ENCODE data around the gene LYPD3. TPM values are rescaled to one million over a fixed set of nuclear protein-coding genes. Genes with fewer than 3 reads are reported as not detected.

Gene LYPD3
- polyA plus RNA-seq, 4 donors, result 1.4 to 3.4 (median 1.9) TPM

GRCh38 chr19:43488179-43488578 is 22.8 kb upstream of the LYPD3 start:
- DNase-seq (ENCODE audit: low read depth in 4 of 4, low spot score in 2 of 4), result no peak

- DNase-seq (ENCODE audit: low read depth in 4 of 4, low spot score in 2 of 4), result no peak
Measured at GRCh38 chr19:43486412-43486811, 21.0 kb upstream of the LYPD3 start.

DNA sequence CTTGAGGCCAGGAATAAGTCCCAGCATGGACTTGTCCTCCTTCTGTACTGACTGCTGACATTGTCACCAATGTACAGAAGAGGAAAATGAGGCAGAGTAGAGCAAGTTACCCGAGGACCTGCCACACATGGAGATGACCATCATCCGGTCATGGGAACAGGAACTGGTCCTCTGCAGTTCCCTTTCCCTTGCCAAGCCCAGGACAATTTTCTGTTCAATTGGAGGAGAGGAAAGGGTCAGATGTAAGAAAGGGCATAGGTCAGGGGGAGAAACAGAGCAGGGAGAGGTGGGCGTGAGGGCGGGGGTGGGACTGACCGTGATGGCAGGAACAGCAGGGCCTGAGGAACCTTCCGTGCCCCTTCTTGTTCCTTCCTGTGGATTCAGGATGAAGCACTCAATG is 20.5 kb upstream of the LYPD3 start:
- DNase-seq (ENCODE audit: low read depth in 4 of 4, low spot score in 2 of 4), result no peak

DNA sequence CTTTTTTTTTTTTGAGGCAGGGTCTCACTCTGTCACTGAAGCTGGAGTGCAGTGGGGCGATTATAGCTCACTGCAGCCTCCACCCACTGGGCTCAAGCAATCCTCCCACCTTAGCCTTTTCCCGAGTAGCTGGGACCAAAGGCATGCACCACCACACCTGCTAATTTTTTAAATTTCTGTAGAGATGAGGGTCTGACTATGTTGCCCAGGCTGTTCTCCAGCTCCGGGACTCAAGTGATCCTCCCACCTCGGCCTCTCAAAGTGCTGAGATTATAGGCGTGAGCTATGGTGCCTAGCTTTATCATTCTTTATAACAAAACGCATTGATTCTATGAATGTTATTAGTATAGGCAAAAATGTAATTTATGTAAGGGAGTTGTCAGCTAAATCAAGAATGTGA is 17.9 kb upstream of the LYPD3 start:
- no peak for DNase-seq (ENCODE audit: low read depth in 4 of 4, low spot score in 2 of 4)

- DNase-seq (ENCODE audit: low read depth in 4 of 4, low spot score in 2 of 4), result no peak
Measured at GRCh38 chr19:43482193-43482592, 16.8 kb upstream of the LYPD3 start.

DNA sequence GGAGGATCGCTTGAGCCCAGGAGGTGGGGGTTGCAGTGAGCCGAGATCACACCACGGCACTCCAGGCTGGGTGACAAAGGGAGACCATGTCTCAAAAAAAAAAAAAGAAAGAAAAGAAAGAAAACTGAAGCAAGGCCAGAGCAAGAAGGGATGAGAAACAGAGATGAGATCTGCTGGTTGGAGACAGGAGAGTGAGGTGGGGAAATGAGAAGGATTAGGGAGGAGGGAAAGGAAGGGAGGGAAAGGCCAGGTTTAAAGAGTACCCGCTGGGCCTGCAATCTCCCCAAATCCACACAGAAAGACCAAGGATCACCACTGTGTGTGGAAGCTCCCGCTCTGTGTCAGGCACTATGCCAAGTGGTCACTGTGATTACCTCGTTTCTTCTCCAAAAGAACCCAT is 16.3 kb upstream of the LYPD3 start:
- no peak for DNase-seq (ENCODE audit: low read depth in 4 of 4, low spot score in 2 of 4)

GRCh38 chr19:43480574-43480973 is 15.2 kb upstream of the LYPD3 start:
- DNase-seq (ENCODE audit: low read depth in 4 of 4, low spot score in 2 of 4), result no peak

DNA sequence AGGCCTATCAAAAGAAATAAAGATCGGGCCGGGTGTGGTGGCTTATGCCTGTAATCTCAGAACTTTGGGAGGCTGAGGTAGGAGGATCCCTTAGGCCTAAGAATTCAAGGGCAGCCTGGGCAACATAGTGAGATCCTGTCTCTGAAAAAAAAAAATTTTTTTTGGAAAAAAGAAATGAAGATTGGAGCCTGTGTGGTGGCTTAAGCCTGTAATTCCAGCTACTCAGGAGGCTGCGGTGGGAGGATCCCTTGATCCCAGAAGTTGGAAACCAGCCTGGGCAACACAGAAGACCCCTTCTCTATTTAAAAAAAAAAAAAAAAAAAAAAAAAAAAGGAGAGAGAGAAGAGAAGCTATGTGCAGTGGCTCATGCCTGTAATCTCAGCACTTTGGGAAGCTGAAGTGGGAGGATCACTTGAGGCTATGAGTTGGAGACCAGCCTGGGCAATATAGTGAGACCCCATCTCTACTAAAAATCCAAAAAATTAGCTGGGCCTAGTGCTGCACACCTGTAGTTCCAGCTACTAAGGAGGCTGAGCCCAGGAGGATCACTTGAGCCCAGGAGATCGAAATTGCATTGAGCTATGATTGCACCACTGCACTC is 14.7 kb upstream of the LYPD3 start:
- DNase-seq (ENCODE audit: low read depth in 4 of 4, low spot score in 2 of 4), result no peak

- DNase-seq (ENCODE audit: low read depth in 4 of 4, low spot score in 2 of 4), result no peak
Measured at GRCh38 chr19:43479226-43479625, 13.8 kb upstream of the LYPD3 start.

- no peak for DNase-seq (ENCODE audit: low read depth in 4 of 4, low spot score in 2 of 4)
Measured at GRCh38 chr19:43478323-43478722, 12.9 kb upstream of the LYPD3 start.

DNA sequence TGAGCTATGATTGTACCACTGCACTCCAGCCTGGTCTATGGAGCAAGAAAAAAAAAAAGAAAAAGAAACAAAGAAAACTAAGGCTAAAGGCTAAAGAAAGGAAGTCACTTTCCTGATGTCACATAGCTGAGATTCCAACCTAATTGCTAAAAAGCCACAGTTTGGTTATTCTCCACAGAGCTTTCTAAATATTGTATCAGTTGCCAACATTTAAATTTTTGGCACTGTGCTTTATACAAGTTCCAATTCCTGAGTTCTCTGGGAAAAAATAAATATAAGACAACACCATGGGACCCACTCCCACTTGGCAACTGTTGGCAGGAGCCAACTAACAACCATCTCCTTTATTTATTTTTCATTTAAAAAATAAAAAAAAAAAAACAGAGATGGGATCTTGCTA is 11.2 kb upstream of the LYPD3 start:
- no peak for DNase-seq (ENCODE audit: low read depth in 4 of 4, low spot score in 2 of 4)

- DNase-seq (ENCODE audit: low read depth in 4 of 4, low spot score in 2 of 4), result peak; percentile 58 to 88 (median 84)
Measured at GRCh38 chr19:43474986-43475705, 9.7 kb upstream of the LYPD3 start.

DNA sequence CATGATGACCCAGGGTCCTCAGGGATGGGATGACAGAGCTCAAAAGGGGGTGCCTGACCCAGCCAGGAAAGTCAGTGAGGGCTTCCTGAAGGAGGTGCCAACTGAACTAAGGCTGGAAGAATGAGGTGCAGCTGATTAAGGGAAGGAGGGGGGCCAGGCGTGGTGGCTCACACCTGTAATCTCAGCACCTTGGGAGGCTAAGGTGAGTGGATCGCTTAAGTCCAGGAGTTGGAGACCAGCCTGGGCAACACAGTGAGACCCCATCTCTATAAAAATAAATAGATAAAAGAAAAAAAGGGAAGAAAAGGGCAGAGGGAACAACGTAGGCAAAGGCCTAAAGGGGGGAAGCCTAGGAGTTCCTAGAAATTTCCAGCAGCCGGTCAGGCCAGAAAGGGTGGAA is 9.1 kb upstream of the LYPD3 start:
- no peak for DNase-seq (ENCODE audit: low read depth in 4 of 4, low spot score in 2 of 4)

GRCh38 chr19:43471091-43471490 is 5.7 kb upstream of the LYPD3 start:
- DNase-seq (ENCODE audit: low read depth in 4 of 4, low spot score in 2 of 4), result no peak

- DNase-seq (ENCODE audit: low read depth in 4 of 4, low spot score in 2 of 4), result no peak
Measured at GRCh38 chr19:43470288-43470687, 4.9 kb upstream of the LYPD3 start.

DNA sequence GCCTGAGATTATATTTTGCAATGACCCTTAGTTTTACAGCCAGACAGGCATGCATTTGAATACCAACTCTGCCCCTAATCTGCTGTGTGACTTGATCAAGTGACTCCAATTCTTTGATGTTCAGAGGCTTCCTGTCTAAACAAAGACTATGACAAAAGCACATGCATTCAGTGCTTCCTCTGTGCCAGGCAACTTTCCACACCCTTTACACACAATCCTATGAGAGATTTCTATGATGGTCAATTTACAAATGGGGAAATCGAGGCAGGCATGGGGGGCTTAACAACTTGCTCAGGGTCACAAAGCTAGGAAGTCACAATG is 3.7 kb upstream of the LYPD3 start:
- no peak for DNase-seq (ENCODE audit: low read depth in 4 of 4, low spot score in 2 of 4)

DNA sequence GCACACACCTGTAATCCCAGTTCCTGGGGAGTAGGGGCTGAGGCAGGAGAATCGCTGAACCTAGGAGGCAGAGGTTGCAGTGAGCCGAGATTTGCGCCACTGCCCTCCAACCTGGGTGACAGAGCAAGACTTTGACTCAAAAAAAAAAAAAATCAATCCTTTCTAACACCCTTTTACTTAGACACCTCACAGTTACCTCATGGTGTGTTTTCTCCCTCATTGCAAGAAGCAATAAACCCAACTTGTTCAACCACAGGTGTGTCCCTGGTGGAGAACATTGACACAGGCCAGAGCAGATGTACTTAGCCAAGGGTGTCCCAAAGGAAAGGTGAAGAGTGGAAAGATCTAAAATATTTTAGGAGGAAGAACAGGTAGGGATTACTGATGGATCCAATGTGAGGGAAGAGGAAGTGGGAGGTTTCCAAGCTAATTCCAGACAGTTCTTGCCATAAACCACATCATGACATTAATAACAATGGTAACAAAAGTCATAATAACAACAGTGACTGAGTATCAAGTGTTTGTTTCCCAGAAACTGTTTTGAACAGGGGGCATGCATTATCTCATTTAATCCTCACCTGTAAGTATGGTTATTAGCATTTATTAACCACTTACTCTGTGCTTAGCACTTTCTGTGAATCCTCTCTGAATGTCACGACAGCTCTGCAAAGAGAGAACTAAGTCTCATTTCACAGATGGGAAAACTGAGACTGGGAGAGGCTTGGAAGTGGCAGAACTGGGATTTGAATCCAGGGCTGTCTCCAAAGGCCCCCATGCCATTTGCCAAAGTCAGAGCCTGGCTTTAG is 3.1 kb upstream of the LYPD3 start:
- DNase-seq (ENCODE audit: low read depth in 4 of 4, low spot score in 2 of 4), result no peak

- no peak for DNase-seq (ENCODE audit: low read depth in 4 of 4, low spot score in 2 of 4)
Measured at GRCh38 chr19:43467730-43468129, 2.3 kb upstream of the LYPD3 start.

GRCh38 chr19:43467276-43467675 is 1.9 kb upstream of the LYPD3 start:
- DNase-seq (ENCODE audit: low read depth in 4 of 4, low spot score in 2 of 4), result no peak

DNA sequence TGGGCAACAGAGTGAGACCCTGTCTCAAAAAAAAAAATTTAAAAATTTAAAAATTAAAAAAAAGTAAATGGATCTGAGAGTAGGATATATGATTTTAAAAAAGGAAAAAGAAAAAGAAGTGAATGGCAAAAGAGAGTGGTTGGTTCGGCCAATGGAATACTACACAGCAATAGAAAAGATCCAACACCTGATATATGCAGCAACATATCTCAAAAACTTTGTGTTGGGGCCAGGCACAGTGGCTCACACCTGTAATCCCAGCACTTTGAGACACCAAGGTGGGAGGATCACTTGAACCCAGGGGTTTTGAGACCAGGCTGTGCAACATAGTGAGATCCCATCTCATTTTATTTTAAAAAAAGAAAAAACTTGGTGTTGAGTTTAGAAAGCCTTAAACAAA is 1.4 kb upstream of the LYPD3 start:
- no peak for DNase-seq (ENCODE audit: low read depth in 4 of 4, low spot score in 2 of 4)

DNA sequence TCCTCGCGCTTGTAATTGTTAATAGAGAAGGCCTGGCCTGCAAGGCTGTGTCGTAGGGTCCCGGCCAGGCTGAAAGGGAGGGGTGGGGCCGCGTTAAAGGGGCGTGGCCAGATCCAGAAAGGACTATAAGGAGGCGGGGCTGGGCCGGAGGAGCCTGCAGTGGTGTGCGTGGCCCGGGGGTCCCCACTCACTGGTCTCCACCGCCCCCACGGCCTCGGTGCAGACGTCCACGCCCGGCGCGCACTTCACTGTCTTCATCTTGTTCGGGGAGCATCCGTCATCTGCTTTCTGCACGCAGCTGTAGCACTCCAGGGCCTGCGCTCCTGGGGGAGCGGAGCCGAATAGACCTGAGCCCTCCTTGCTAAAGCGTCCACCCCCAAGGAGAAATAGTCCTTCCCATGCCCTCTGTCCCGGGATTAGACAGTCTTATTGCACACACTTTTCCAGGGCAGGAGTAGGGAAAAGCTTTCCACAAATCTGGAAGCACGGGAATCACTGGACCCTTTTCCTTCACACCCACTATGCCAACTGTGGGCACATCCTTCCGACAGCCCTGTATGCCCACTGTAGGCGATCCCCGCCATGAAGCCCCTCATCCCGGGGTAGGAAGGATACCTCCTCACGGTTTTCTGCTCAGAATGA is 1.2 kb downstream of the LYPD3 start:
- DNase-seq (ENCODE audit: low read depth in 4 of 4, low spot score in 2 of 4), result peak in 1 of 4 donors; percentile 55

Data from left renal cortex interstitium (tissue), 4 donors.